ENCODE results near the gene SCARB1. TPM values are rescaled to one million over a fixed set of nuclear protein-coding genes. Genes with fewer than 3 reads are reported as not detected.
A peak's percentile ranks its signal among the peaks of the same experiment; 100 is the strongest.
"Not testable (repeated sequence)": the region's sequence is repeated elsewhere in the genome, so short reads cannot be mapped to it uniquely, and the experiment has no call there.

The SCARB1 gene
- 4.3 and 7.8 TPM in 2 replicates for total RNA-seq (ENCODE audit: low replicate concordance)

GRCh38 chr12:124863416-124864325 is at the start of gene SCARB1:
Gene SCARB1, minus strand, starts transcription at chr12:124863864. Its CDS starts 144 bp downstream, at chr12:124863720.
- Histone ChIP-seq H3K9ac (no peak within 1 kb of the TSS), H3K4me2 (peak within 1 kb of the TSS; percentile 94), H3K79me2 (ENCODE audit: low read depth) (no peaks in the 10 kb centered on the region), H3K36me3 (no peaks in the 10 kb centered on the region), H3K27me3 (peaks cover 23% of the 10 kb centered on the region), H3K27ac (no peak within 1 kb of the TSS), H3K9me3 (ENCODE audit: low read depth) (no peaks in the 10 kb centered on the region), H2AFZ (replicated peaks) (peak within 1 kb of the TSS; percentile 95), H4K20me1 (ENCODE audit: low read depth) (peaks cover 6% of the 10 kb centered on the region), H3F3A (ENCODE audit: low read depth) (peaks cover 16% of the 10 kb centered on the region), H3K4me1 (peaks cover 5% of the 10 kb centered on the region), H3K4me3 (peak within 1 kb of the TSS; percentile 75)
- Mint-ChIP-seq H3K9me3 (peaks cover 6% of the 10 kb centered on the region), H3K27ac (peak within 1 kb of the TSS; percentile 90), H3K36me3 (no peaks in the 10 kb centered on the region), H3K27me3 (ENCODE audit: insufficient read depth, low read depth) (peaks cover 6% of the 10 kb centered on the region), H3K4me1 (peaks cover 23% of the 10 kb centered on the region), H3K4me3 (peak within 1 kb of the TSS; percentile 89)
- no peak for TF ChIP-seq EZH2phosphoT487 (IDR thresholded peaks at IDR 0.05)
- no peak for TF ChIP-seq CTCF (IDR thresholded peaks at IDR 0.05)
- no peak for TF ChIP-seq EZH2 (IDR thresholded peaks at IDR 0.05)
- DNase-seq (ENCODE audit: low spot score) = peak; percentile 93

- not testable (repeated sequence) for H3K27me3 ChIP-seq; H3K9me3 Mint-ChIP-seq; H3K9me3 ChIP-seq (ENCODE audit: low read depth); H2AFZ ChIP-seq (replicated peaks); H3K9ac ChIP-seq; DNase-seq (ENCODE audit: low spot score); H3K27ac ChIP-seq; H3K27ac Mint-ChIP-seq; H3K36me3 ChIP-seq
- Mint-ChIP-seq H3K36me3 (peaks cover 32% of the 10 kb centered on the region), H3K4me3 (peak overlapping the region; percentile 100), H3K4me1 (peaks cover 62% of the 10 kb centered on the region), H3K27me3 (ENCODE audit: insufficient read depth, low read depth) (peaks cover 28% of the 10 kb centered on the region)
- peaks cover 50% of the 10 kb centered on the region for H3K79me2 ChIP-seq (ENCODE audit: low read depth)
- peak overlapping the region; percentile 90 for H3K4me3 ChIP-seq
- H3F3A ChIP-seq (ENCODE audit: low read depth) = peaks cover 72% of the 10 kb centered on the region
- H3K4me1 ChIP-seq = peaks cover 21% of the 10 kb centered on the region
- H3K4me2 ChIP-seq = peak overlapping the region; percentile 84
- H4K20me1 ChIP-seq (ENCODE audit: low read depth) = peaks cover 53% of the 10 kb centered on the region
Observed at GRCh38 chr12:124912529-124913287, 49.0 kb upstream of the SCARB1 start.

GRCh38 chr12:124911521-124911920 is 47.9 kb upstream of the SCARB1 start:
- H3K36me3 ChIP-seq; H3K27ac Mint-ChIP-seq; H3K27ac ChIP-seq; H3K4me3 ChIP-seq; H2AFZ ChIP-seq (replicated peaks); H3K9ac ChIP-seq; H3K9me3 ChIP-seq (ENCODE audit: low read depth); H3K9me3 Mint-ChIP-seq; H3K27me3 ChIP-seq; DNase-seq (ENCODE audit: low spot score): not testable (repeated sequence)
- Histone ChIP-seq H3K79me2 (ENCODE audit: low read depth) (peaks cover 50% of the 10 kb centered on the region), H3F3A (ENCODE audit: low read depth) (peaks cover 68% of the 10 kb centered on the region), H3K4me1 (peaks cover 14% of the 10 kb centered on the region), H4K20me1 (ENCODE audit: low read depth) (peaks cover 59% of the 10 kb centered on the region), H3K4me2 (peak overlapping the region; percentile 49)
- Mint-ChIP-seq H3K27me3 (ENCODE audit: insufficient read depth, low read depth) (peaks cover 28% of the 10 kb centered on the region), H3K36me3 (peaks cover 32% of the 10 kb centered on the region), H3K4me1 (peaks cover 52% of the 10 kb centered on the region), H3K4me3 (peak overlapping the region; percentile 57)

Data from neural progenitor cell (in vitro differentiated cells).